ENCODE results near the gene ABCG1. TPM values are rescaled to one million over a fixed set of nuclear protein-coding genes. Genes with fewer than 3 reads are reported as not detected.

The ABCG1 gene
- total RNA-seq, 2 experiments from 2014 or later, result 12.2 to 13.2 TPM

GRCh38 chr21:42257091-42257765 lies 38.3 kb downstream of the ABCG1 start:
- DNase-seq (no peak), ATAC-seq (ENCODE audit: low read depth) (no peak)
- Mint-ChIP-seq H3K27me3 (peaks cover 5% of the 10 kb centered on the region), H3K9me3 (no peaks in the 10 kb centered on the region), H3K4me3 (no peak overlapping the region), H3K27ac (no peak overlapping the region), H3K36me3 (no peaks in the 10 kb centered on the region), H3K4me1 (peaks cover 20% of the 10 kb centered on the region)
- POLR2A ChIA-PET, result no interaction called here

- POLR2A ChIA-PET, result interaction anchor here (1.0 to 1.7 kb wide), 9 partner anchors 11 to 129 kb away, joined by 3 to 15 read pairs (median 5); no protein-coding TSS in a partner anchor
- no peak overlapping the region for H3K4me3 Mint-ChIP-seq
- H3K4me1 Mint-ChIP-seq, result peaks cover 19% of the 10 kb centered on the region
- H3K27me3 Mint-ChIP-seq, result peaks cover 5% of the 10 kb centered on the region
- peak overlapping the region; percentile 31 for H3K27ac Mint-ChIP-seq
- peak; percentile 87 for DNase-seq
- ATAC-seq (ENCODE audit: low read depth), result peak; percentile 87
- H3K36me3 Mint-ChIP-seq, result no peaks in the 10 kb centered on the region
- no peaks in the 10 kb centered on the region for H3K9me3 Mint-ChIP-seq
Observed at GRCh38 chr21:42258150-42258884, 39.4 kb downstream of the ABCG1 start.

GRCh38 chr21:42258885-42259407 lies 40.0 kb downstream of the ABCG1 start:
- H3K4me3 Mint-ChIP-seq, result no peak overlapping the region
- H3K9me3 Mint-ChIP-seq, result no peaks in the 10 kb centered on the region
- peaks cover 5% of the 10 kb centered on the region for H3K27me3 Mint-ChIP-seq
- H3K36me3 Mint-ChIP-seq, result no peaks in the 10 kb centered on the region
- POLR2A ChIA-PET, result interaction anchor here (1.0 to 1.7 kb wide), 9 partner anchors 10 to 130 kb away, joined by 3 to 15 read pairs (median 5); no protein-coding TSS in a partner anchor
- DNase-seq (no peak), ATAC-seq (ENCODE audit: low read depth) (peak; percentile 12)
- H3K27ac Mint-ChIP-seq, result no peak overlapping the region
- H3K4me1 Mint-ChIP-seq, result peaks cover 16% of the 10 kb centered on the region

DNA sequence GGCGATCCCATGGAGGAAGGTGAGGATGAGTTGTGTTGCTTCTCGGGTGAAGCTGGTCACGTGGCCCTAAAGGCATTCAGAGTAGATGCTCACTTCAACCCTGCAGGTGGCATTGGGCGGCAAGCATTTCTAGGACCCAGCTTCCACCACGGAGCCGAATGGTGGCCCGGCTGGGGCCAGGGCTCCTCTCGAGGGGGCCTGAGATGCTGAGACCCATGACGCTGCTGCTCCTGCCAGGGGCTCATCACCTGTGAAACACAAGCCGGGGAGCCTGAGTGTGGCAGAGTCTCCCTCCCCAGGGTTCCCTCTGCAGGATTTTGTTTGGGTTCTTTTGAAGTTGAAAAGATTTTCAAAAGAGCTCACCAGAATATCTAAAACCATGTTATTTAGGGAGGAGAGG lies 41.2 kb downstream of the ABCG1 start:
- Mint-ChIP-seq H3K36me3 (peaks cover 3% of the 10 kb centered on the region), H3K27me3 (peaks cover 5% of the 10 kb centered on the region), H3K4me1 (peaks cover 11% of the 10 kb centered on the region), H3K27ac (no peak overlapping the region), H3K9me3 (no peaks in the 10 kb centered on the region), H3K4me3 (no peak overlapping the region)
- DNase-seq (no peak), ATAC-seq (ENCODE audit: low read depth) (no peak)
- POLR2A ChIA-PET, result interaction anchor here (0.8 to 1.5 kb wide), 2 partner anchors 21 to 26 kb away, joined by 3 to 4 read pairs; no protein-coding TSS in a partner anchor

GRCh38 chr21:42261829-42262200 lies 42.9 kb downstream of the ABCG1 start:
- Mint-ChIP-seq H3K4me1 (peaks cover 14% of the 10 kb centered on the region), H3K27me3 (peaks cover 5% of the 10 kb centered on the region), H3K36me3 (peaks cover 5% of the 10 kb centered on the region), H3K27ac (no peak overlapping the region), H3K9me3 (no peaks in the 10 kb centered on the region), H3K4me3 (no peak overlapping the region)
- ATAC-seq (ENCODE audit: low read depth) (no peak), DNase-seq (no peak)
- POLR2A ChIA-PET, result interaction anchor here (1.5 kb wide), 1 partner anchor 23 kb away, joined by 3 read pairs; no protein-coding TSS in a partner anchor

DNA sequence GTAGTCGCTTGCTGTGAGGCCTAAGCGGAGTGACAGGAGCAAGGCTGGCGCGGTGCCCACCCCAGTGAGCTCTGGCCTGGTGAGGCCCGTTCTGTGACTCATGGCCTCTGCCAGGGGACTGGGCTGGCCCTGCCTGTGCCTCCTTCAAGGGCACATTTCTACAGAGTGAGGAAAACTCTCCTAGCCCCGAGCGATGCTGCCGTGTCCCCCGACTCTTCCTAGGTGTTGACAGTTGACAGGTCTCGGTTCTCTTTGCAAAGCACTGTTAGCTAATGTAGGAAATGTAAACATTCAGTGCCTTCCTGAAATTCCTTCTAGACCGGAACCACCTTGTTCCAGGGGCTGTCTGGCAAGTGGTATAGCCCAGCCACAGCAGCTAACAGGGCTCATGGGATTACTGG lies 43.9 kb downstream of the ABCG1 start:
- Mint-ChIP-seq H3K4me3 (no peak overlapping the region), H3K36me3 (peaks cover 7% of the 10 kb centered on the region), H3K4me1 (peaks cover 18% of the 10 kb centered on the region), H3K27ac (no peak overlapping the region), H3K27me3 (peaks cover 3% of the 10 kb centered on the region), H3K9me3 (no peaks in the 10 kb centered on the region)
- DNase-seq, result no peak
- ATAC-seq (ENCODE audit: low read depth), result no peak
- POLR2A ChIA-PET, result no interaction called here

- H3K27me3 Mint-ChIP-seq, result no peaks in the 10 kb centered on the region
- H3K4me1 Mint-ChIP-seq, result peaks cover 19% of the 10 kb centered on the region
- H3K9me3 Mint-ChIP-seq, result no peaks in the 10 kb centered on the region
- POLR2A ChIA-PET, result no interaction called here
- ATAC-seq (ENCODE audit: low read depth), result no peak
- peaks cover 7% of the 10 kb centered on the region for H3K36me3 Mint-ChIP-seq
- DNase-seq, result no peak
- H3K27ac Mint-ChIP-seq, result no peak overlapping the region
- no peak overlapping the region for H3K4me3 Mint-ChIP-seq
Observed at GRCh38 chr21:42263591-42264131, 44.7 kb downstream of the ABCG1 start.

GRCh38 chr21:42264245-42265195 lies 45.6 kb downstream of the ABCG1 start:
- H3K9me3 Mint-ChIP-seq, result no peaks in the 10 kb centered on the region
- POLR2A ChIA-PET, result no interaction called here
- H3K27me3 Mint-ChIP-seq, result no peaks in the 10 kb centered on the region
- peaks cover 28% of the 10 kb centered on the region for H3K4me1 Mint-ChIP-seq
- ATAC-seq (ENCODE audit: low read depth), result no peak
- DNase-seq, result no peak
- peaks cover 7% of the 10 kb centered on the region for H3K36me3 Mint-ChIP-seq
- no peak overlapping the region for H3K4me3 Mint-ChIP-seq
- peak overlapping the region; percentile 6 for H3K27ac Mint-ChIP-seq

DNA sequence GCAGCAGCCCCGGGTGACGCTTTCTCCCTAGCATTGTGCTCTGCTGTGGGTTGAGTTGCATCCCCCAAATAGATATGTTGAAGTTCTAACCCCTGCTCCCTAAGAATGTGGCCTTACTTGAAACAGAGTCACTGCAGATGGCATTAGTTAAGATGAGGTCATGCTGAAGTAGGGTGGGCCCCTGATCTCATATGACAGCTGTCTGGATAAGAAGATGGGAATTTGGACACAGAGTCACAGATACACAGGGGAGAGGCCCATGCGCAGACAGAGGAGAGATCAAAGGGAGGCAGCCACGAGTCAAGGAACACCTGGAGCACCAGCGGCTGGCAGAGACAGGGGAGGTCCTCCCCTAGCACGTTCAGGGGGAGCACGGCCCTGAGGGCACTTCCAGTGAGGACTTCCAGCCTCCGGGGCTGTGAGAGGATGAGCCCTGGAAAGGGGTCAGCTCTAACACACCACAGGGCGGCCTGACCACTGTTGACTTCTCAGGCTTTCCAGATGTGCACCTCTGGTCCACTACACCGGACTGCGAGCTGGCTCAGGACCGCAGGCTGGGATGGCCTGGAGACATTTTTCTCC lies 46.4 kb downstream of the ABCG1 start:
- Mint-ChIP-seq H3K27ac (peak overlapping the region; percentile 34), H3K9me3 (no peaks in the 10 kb centered on the region), H3K4me3 (no peak overlapping the region), H3K27me3 (no peaks in the 10 kb centered on the region), H3K36me3 (peaks cover 7% of the 10 kb centered on the region), H3K4me1 (peaks cover 32% of the 10 kb centered on the region)
- POLR2A ChIA-PET, result no interaction called here
- ATAC-seq (ENCODE audit: low read depth) (no peak), DNase-seq (no peak)

GRCh38 chr21:42266971-42267556 lies 48.1 kb downstream of the ABCG1 start:
- Mint-ChIP-seq H3K4me3 (peak overlapping the region; percentile 54), H3K27me3 (no peaks in the 10 kb centered on the region), H3K9me3 (no peaks in the 10 kb centered on the region), H3K27ac (peak overlapping the region; percentile 75), H3K4me1 (peaks cover 32% of the 10 kb centered on the region), H3K36me3 (peaks cover 7% of the 10 kb centered on the region)
- POLR2A ChIA-PET, result no interaction called here
- ATAC-seq (ENCODE audit: low read depth), result no peak
- DNase-seq, result no peak

- H3K27ac Mint-ChIP-seq, result peak overlapping the region; percentile 75
- POLR2A ChIA-PET, result interaction anchor here (1.1 to 1.5 kb wide), 6 partner anchors 11 to 106 kb away, joined by 3 to 5 read pairs (median 4); no protein-coding TSS in a partner anchor
- DNase-seq (no peak), ATAC-seq (ENCODE audit: low read depth) (peak; percentile 27)
- no peaks in the 10 kb centered on the region for H3K9me3 Mint-ChIP-seq
- H3K27me3 Mint-ChIP-seq, result no peaks in the 10 kb centered on the region
- H3K4me1 Mint-ChIP-seq, result peaks cover 31% of the 10 kb centered on the region
- peak overlapping the region; percentile 64 for H3K4me3 Mint-ChIP-seq
- peaks cover 6% of the 10 kb centered on the region for H3K36me3 Mint-ChIP-seq
Observed at GRCh38 chr21:42269386-42269785, 50.4 kb downstream of the ABCG1 start.

DNA sequence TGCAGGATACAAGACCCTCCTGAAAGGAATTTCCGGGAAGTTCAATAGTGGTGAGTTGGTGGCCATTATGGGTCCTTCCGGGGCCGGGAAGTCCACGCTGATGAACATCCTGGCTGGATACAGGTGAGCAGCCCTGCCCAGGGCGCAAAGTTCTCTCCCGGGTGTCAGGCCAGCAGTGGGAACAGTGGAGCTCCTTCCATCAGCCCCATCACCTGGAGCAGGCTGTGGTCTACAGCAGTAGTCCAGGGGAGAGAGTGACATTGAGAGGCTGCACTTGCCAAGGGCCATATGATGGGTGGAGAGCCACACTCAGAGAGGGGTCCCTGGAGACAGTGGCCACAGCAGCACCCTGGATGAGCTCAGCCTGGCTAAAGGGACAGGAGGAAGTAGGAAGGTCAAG lies 52.1 kb downstream of the ABCG1 start:
- no peak overlapping the region for H3K27ac Mint-ChIP-seq
- DNase-seq (no peak), ATAC-seq (ENCODE audit: low read depth) (no peak)
- no peaks in the 10 kb centered on the region for H3K27me3 Mint-ChIP-seq
- peaks cover 25% of the 10 kb centered on the region for H3K4me1 Mint-ChIP-seq
- peaks cover 3% of the 10 kb centered on the region for H3K36me3 Mint-ChIP-seq
- H3K9me3 Mint-ChIP-seq, result no peaks in the 10 kb centered on the region
- no peak overlapping the region for H3K4me3 Mint-ChIP-seq
- POLR2A ChIA-PET, result no interaction called here
